HUDEP-2 (cell line): ENCODE results near the gene GABBR2.
A peak's percentile ranks its signal among the peaks of the same experiment; 100 is the strongest.

Experiments
- DNase-seq, 76 experiments: peaks; one replicate each; lab custom pipeline; 2025; ENCODE audit not compliant: unreplicated experiment in 76 of 76; lab: John Stamatoyannopoulos, UW

Gene GABBR2

DNA sequence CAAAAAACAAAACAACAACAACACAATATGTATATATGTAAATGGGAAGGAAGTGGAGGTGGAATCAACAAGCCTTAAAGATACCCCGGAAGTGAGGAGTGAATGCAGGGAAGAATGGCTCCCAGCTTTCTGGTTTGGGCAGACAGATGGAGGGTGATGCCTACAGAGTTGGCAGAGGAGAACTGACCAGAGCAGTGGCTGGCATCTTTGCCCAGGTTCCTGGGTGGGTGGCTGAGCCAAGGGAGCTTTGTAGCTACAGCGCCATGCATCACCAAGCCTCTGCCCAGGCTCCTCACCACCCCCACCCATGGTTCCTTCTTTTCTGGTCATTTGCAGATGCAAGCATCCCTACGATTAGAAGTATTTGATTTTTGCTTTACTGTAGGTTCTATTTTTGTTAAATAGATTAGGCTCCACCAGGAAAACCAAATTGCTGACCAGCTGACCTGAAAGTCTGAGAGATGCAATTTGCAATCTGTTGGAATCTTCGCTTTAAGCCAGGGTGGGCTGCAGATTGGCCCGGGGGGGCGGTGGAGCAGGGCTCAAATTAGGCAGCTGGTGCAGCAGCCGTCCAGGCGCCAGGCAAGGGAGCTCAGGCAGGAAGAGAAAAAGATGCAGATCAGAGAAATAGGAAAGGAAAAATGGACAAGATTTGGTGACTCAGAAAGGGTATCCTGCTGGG is 290.0 kb downstream of the GABBR2 start:
- no peak for DNase-seq

DNA sequence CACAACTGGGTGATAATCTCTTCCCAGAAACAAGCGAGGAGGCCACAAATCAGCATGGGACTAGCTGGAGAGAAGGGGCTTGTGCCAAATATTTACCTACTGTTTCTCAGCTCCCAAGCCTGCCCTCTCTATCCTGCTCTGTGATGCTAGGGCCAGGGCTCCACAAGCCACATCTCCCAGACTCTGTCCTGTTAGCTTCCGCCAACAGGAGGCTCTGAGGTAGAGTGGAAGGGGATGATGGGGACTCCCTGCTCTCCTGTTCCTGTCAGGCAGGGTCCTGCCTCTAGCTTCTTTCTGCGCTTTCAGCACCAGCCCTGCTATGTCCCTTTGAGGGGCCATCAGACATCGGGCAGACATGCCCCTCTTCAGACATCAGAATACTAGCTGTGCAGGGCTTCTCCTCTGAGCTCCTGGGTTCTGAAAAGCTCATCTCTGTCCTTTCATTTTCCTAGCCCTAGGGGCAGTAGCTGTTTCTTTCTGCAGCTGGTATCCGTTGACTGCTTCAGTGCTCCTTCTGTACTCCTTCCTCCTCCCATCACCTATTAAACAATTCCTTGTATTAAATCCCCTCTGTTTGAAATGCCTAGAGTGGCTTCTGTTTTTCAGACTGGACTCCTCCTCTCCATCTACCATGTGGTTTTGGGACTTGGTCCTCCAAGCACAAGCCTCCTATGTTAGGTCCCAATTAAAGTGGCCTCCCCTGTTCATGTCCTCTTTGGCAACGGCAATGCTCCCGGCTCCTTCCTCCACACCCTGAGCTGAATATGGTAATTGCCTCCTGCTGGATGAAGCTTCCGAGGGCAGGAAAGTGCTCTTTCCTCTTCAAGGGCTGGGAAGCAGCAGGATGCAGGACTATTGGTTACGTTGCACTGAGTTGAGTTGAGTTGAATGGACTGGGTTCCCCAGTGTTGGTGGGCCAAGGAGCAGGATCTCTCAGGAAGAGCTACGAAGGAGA is 292.2 kb downstream of the GABBR2 start:
- DNase-seq: no peak

DNA sequence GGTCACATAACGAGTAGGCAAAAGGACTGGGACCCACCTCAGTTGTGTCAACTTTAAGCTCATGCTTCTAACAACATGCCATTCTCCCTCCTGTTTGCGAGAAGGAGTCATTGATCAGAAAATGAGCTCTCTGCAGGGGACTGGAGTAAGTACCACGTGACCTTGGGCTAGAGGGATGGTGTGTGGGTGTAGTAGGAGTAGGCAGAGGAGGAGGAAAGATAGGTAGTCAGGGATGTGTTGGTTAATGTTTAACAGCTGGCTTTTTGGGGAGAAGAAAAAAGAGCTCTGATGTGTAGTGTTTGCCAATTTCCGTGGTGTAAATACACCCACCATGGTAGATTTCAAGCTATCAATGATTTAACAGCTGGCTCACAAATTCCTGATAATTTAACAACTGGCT is 293.0 kb downstream of the GABBR2 start:
- DNase-seq: no peak

- DNase-seq: no peak
These were observed 295.7 kb downstream of the GABBR2 start for GRCh38 chr9:98413084-98413483.

GRCh38 chr9:98412101-98412842 is 296.5 kb downstream of the GABBR2 start:
- DNase-seq: no peak

DNA sequence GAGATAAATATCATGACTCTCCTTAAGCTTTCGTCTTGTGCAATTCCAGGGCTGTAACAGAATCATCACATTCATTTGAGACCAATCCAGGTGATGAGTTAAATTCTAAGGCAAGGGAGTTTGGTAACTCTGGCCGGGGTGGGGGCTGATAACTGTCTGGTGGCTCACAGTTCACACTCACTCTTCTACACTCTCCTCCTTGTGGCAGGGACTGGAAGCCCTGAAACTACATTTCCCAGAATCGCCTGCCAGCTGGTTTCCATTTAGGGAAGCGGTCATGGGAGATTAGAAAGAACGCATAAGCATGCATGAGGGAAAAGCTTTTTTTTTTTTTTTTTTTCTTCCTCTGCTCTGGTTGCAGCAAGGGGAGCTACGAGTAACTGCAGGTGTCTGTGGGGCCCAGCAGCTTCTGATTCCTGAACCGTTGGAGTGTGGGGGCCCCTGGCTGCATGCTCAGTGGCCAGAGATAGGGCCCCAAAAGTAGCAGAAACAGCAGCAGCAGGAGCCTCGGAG is 298.5 kb downstream of the GABBR2 start:
- peak in 1 of 76 experiments; percentile 2 for DNase-seq

GRCh38 chr9:98409719-98410118 is 299.0 kb downstream of the GABBR2 start:
- no peak for DNase-seq

GRCh38 chr9:98406469-98406868 is 302.3 kb downstream of the GABBR2 start:
- DNase-seq: no peak

DNA sequence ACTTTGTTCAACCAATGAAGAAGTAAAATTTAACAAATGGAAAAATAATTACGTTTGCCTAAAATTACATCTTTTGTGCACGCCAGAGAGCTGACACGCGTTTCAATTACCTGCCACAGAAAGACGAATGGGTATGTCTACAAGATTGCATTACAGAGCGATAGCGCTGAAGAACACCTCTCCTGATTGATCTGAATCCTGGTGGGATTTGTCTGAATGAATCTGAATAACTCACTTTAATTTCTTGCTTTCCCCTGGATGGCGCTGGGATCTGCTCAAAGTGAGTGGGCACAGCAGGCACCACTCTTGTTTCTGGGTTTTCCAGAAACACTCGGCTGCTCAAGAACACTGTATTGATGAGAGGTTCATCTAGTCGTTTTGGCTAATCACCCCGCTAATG is 304.5 kb downstream of the GABBR2 start:
- no peak for DNase-seq

- DNase-seq: no peak
These were observed 305.0 kb downstream of the GABBR2 start for GRCh38 chr9:98403715-98404114.

DNA sequence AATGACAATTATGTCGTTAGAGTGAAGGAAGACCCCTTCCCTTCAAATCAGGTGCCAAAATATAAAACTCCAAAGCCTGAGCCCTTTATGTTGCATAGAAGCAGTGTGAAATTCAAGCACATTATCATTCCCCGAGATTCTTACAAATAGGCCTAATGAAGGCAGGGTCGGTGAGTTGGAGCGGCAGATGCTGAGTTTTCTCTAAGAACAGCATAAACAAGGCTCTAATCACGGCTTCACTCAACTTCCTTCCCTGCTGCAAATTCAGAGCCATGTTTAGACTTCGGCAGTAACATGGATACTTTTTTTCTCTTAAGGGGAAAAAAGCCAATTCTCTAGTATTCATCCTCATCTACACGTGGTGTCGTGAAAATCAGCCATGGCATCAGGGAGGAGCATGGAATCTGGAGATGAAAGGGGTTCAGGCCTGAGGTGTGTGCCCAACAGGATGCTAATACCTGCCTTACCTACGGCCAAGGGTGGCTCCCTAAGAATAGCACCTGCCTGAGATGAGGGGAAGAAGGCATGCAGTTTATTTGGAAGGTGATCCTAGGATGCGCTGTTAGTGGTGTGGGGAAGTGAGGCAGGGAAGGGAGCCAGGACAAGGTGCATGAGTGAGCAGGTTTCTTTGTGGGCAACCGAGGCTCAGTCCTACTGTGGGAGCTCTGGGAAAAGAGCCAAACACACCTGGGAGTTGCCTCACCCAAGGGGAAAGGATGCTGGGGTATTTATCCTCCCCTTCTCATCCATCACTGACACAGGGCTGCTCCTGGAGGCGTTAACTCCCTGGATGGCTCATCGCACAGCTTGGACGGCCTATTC is 306.5 kb downstream of the GABBR2 start:
- no peak for DNase-seq

DNA sequence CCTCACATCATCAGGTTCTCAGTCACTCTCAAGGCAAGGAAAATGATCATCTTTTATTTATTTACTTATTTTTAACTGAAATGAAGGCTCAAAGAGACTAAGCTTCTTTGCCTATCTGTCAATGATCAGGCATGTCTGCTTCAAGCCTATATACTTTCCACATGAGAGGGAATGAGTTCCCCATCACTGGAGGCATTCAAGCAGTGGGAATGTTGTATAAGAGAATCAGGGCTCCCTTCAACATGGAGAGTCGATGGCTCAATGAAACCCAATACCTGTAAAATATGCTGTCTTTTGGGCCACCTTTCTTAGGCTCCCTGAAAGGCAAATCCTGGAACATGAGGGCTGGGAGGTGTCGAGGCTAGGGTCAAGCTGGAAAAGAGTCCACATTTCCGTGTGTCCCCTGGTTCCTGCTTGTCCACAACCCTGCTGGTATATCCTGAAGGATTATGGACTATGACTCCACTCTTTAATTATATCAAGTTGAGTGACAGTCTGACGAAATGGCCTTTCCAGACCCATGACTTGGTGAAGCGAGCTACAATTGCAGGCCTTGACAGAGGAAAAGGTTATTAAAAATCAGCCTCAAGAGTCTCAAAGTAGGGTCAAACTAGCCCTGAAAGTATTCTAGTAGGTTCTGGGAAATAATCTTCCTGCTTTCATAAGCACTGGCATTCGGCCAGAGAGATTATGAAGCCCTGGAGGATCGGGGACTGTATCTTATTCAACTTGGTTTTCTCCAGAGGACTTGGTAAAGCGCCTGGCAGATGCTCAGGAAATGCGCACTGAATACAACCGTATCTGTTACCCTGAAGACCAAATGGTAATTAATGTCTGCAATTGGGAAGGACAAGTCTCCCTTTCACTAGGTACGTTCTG is 307.4 kb downstream of the GABBR2 start:
- no peak for DNase-seq

DNA sequence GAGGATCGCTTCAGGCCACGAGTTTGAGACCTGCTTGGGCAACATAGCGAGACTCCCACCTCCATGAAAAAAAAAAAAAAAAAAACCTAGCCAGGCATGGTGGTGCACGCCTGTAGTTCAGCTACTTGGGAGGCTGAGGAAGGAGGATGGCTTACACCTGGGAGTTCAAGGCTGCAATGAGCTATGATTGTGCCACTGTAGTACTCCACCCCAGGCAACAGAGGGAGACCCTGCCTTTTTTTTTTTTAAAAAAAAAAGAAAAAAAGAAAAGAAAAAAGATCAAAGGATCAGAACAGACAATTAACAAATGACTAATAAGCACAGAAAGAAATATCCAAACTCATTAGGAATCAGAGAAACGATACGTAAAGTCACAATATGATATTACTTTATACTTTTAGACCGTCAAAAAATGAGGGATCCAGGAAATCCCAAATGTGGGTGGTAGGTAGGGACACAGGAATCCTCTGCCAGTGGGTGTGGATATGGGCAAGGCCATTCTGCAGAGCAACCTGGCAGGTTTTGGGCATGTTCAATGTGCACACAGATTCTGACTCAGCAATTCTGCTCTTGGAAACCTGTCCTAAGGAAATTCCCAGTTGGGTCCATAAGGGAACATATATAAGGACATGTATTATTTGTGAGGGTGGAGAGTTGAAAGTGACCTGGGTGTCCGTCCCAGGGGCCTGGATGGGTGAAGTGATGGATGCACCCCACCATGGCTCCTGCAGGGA is 308.6 kb downstream of the GABBR2 start:
- no peak for DNase-seq

DNA sequence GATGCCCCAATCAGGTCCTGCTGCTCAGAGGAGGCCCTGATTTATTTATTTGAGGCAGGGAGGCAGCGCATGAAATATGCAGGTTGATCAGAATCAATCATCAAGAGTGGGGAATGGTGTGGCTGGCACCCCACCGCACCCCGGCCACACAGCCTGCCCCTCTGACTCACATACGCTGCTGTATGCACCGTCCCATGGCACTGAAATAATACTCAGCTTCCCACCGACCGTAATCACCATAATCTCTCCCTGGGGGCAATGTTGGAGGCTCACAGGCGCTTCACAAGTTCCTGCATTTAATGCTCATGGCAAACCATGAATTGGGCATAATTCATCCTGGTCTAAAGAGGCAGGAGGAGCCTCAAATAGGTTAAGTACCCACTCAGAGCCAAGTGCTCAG is 312.1 kb downstream of the GABBR2 start:
- DNase-seq: no peak

DNA sequence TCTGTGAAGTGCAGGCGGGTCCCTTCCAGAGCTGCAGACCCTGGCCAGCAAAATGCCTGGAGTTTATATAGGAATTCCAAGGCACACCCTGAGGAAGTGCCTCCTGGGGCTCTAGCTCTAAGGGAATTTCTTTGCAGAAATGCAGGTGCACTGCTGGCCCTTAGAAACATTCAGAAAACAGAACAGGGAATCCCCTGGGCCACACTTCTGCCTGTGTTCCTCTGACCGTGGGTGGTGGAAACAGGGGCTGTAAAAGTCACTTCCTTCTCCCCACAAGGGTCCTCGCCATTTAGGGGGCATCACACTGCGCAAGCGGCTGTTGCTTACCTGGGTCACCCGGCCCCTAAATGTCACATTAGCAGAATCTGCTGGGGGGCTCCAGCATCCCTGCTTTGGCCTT is 312.5 kb downstream of the GABBR2 start:
- no peak for DNase-seq

GRCh38 chr9:98391867-98392266 is 316.9 kb downstream of the GABBR2 start:
- no peak for DNase-seq

- DNase-seq: no peak
These were observed 317.3 kb downstream of the GABBR2 start for GRCh38 chr9:98391406-98391805.

DNA sequence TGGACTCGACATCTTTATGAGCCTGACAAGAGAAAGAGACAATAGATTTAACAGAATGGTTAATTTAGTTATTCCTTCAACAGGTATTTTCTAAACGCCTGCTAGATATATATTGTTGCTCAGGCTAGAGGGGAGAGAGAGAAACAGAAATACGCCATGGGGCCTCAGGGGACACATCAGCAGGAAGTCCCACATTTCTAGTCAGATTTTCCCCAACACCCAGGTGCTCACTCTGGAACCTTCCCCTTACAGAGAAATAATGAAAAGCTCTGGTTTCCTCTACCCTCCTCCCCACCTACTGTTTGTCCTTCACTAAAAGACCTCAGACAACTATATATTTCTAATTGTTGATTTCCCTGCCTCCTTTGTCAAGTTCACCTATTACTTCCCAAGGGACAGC is 323.0 kb downstream of the GABBR2 start:
- no peak for DNase-seq

- DNase-seq: no peak
These were observed 325.0 kb downstream of the GABBR2 start for GRCh38 chr9:98383758-98384157.
